ENCODE measurements around the gene TMEM182. TPM values are rescaled to one million over a fixed set of nuclear protein-coding genes. Genes with fewer than 3 reads are reported as not detected.

The TMEM182 gene
- total RNA-seq, 1 donor from 2014 or later, result 5.8 TPM

DNA sequence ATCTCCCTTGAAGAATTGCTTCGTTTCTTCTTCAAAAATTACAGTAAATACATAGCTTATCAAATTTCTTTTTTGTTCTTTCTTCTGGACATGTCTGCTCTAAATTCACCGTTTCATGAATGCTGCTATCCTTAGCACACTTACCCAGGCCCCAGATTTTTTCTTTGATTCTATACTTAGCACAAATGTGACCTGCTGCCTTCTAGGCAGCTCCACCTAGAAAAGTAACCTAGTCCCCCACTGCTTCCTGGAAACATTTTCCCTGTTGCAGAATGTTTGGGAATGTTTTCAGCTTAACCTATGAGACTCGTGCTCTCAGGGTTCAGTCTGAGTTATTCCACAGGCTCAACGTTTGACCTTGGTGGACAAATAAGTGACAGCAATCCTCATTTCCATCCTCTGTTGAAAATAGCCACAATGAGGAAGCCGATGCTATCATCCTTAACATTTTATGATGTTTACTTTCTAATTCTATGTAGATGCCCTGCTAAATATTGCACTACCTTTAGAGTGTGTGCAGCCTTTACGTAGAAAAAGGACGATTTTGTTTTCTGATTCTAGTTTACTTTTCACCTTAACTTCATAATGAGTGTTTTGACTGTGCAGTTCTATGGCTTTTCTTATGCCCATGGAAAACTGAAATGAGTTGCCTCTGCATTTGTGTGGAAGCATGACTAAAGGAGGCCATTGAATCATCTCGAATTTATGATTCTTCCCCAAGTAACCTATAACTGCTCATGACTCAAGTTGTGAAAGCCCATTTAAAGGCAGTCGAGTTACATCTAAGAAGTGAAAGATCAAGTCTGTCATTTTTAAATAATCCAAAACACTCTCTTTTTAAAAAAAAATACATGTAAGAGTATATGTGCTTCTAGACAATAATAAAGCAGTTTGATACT, 47.7 kb downstream of the TMEM182 start:
- Histone ChIP-seq H3K27ac (ENCODE audit: low read depth, low read length) (no peak overlapping the region), H3K4me1 (ENCODE audit: insufficient read depth, low read length) (no peaks in the 10 kb centered on the region), H3K27me3 (ENCODE audit: insufficient read depth, low read length) (no peaks in the 10 kb centered on the region), H3K4me3 (ENCODE audit: insufficient read depth, low read depth, low read length) (no peak overlapping the region), H3K36me3 (ENCODE audit: insufficient read depth, low read length) (no peaks in the 10 kb centered on the region), H4K20me1 (ENCODE audit: insufficient read depth, low read length) (no peaks in the 10 kb centered on the region), H3K4me2 (ENCODE audit: low read length) (no peak overlapping the region), H2AFZ (ENCODE audit: low read depth, low read length) (no peak overlapping the region), H3K79me2 (ENCODE audit: insufficient read depth, low read length) (no peaks in the 10 kb centered on the region), H3K9ac (ENCODE audit: low read length) (no peak overlapping the region), H3K9me3 (ENCODE audit: insufficient read depth, low read depth, low read length) (no peaks in the 10 kb centered on the region)
- no peaks in the 10 kb centered on the region for H3K9me3 Mint-ChIP-seq (ENCODE audit: unreplicated experiment)
- H3K27me3 Mint-ChIP-seq (ENCODE audit: low read depth, unreplicated experiment), result no peaks in the 10 kb centered on the region
- H3K27ac Mint-ChIP-seq (ENCODE audit: unreplicated experiment), result no peak overlapping the region
- H3K4me3 Mint-ChIP-seq (ENCODE audit: unreplicated experiment), result no peak overlapping the region
- H3K36me3 Mint-ChIP-seq (ENCODE audit: low read depth, unreplicated experiment), result no peaks in the 10 kb centered on the region
- TF ChIP-seq, protein P1, sequence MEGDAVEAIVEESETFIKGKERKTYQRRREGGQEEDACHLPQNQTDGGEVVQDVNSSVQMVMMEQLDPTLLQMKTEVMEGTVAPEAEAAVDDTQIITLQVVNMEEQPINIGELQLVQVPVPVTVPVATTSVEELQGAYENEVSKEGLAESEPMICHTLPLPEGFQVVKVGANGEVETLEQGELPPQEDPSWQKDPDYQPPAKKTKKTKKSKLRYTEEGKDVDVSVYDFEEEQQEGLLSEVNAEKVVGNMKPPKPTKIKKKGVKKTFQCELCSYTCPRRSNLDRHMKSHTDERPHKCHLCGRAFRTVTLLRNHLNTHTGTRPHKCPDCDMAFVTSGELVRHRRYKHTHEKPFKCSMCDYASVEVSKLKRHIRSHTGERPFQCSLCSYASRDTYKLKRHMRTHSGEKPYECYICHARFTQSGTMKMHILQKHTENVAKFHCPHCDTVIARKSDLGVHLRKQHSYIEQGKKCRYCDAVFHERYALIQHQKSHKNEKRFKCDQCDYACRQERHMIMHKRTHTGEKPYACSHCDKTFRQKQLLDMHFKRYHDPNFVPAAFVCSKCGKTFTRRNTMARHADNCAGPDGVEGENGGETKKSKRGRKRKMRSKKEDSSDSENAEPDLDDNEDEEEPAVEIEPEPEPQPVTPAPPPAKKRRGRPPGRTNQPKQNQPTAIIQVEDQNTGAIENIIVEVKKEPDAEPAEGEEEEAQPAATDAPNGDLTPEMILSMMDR (IDR thresholded peaks at IDR 0.05; ENCODE audit: insufficient read depth, low read depth, low read length), result no peak
- TF ChIP-seq EZH2 (IDR thresholded peaks at IDR 0.05; ENCODE audit: insufficient read depth, low read length), result no peak
- no peaks in the 10 kb centered on the region for H3K4me1 Mint-ChIP-seq (ENCODE audit: low read depth, unreplicated experiment)
- no peak for DNase-seq (ENCODE audit: low read depth)
- FAIRE-seq, result no peak

DNA sequence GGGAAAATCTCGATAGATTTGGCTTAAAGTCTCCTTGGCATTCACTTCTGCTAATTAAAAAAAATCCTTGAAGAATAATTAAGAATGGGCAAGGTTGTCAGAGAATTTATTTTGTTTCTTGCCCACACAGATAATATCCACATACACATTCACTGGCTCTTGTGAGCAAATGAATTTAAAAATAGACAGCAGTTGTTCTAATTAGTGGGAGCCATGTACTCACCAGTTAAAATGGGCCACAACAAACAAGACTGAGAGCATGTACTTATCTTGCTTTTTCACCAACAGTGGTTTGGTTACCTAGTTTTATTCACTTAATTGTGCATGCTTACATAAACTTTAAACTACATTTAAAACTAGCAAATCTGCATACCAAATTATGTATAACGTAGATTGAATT, 53.5 kb downstream of the TMEM182 start:
- H3K9me3 ChIP-seq (ENCODE audit: insufficient read depth, low read depth, low read length), result no peaks in the 10 kb centered on the region
- TF ChIP-seq, protein P1 (IDR thresholded peaks at IDR 0.05; ENCODE audit: insufficient read depth, low read depth, low read length), result no peak
- no peak for TF ChIP-seq EZH2 (IDR thresholded peaks at IDR 0.05; ENCODE audit: insufficient read depth, low read length)
- Mint-ChIP-seq H3K27ac (ENCODE audit: unreplicated experiment) (no peak overlapping the region), H3K4me1 (ENCODE audit: low read depth, unreplicated experiment) (no peaks in the 10 kb centered on the region), H3K4me3 (ENCODE audit: unreplicated experiment) (no peak overlapping the region), H3K27me3 (ENCODE audit: low read depth, unreplicated experiment) (no peaks in the 10 kb centered on the region), H3K36me3 (ENCODE audit: low read depth, unreplicated experiment) (no peaks in the 10 kb centered on the region), H3K9me3 (ENCODE audit: unreplicated experiment) (no peaks in the 10 kb centered on the region)
- H3K9ac ChIP-seq (ENCODE audit: low read length), result no peak overlapping the region
- no peaks in the 10 kb centered on the region for H3K79me2 ChIP-seq (ENCODE audit: insufficient read depth, low read length)
- H2AFZ ChIP-seq (ENCODE audit: low read depth, low read length), result no peak overlapping the region
- no peaks in the 10 kb centered on the region for H4K20me1 ChIP-seq (ENCODE audit: insufficient read depth, low read length)
- H3K4me3 ChIP-seq (ENCODE audit: insufficient read depth, low read depth, low read length), result no peak overlapping the region
- no peaks in the 10 kb centered on the region for H3K4me1 ChIP-seq (ENCODE audit: insufficient read depth, low read length)
- no peak overlapping the region for H3K4me2 ChIP-seq (ENCODE audit: low read length)
- no peak for DNase-seq (ENCODE audit: low read depth)
- no peak overlapping the region for H3K27ac ChIP-seq (ENCODE audit: low read depth, low read length)
- no peaks in the 10 kb centered on the region for H3K27me3 ChIP-seq (ENCODE audit: insufficient read depth, low read length)
- H3K36me3 ChIP-seq (ENCODE audit: insufficient read depth, low read length), result no peaks in the 10 kb centered on the region
- no peak for FAIRE-seq

DNA sequence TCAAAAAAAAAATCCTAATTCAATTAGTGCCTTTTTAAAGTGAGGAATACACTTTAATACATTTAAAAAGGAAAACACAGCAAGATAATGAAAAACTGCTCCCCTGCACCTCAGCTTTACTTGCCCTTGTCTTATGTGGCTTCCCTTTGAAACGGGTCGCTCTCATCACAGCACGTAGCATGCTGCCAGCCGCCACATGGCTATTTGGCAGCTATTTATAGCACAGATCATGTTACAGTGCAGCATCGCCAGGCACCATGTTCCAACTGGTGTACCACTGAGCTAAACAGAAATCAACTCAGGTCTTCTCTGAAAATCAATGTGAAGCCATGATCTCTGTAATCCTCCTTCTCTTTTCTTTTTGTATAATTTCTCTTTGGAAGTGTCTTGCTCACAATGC, 65.1 kb downstream of the TMEM182 start:
- Histone ChIP-seq H3K9ac (ENCODE audit: low read length) (no peak overlapping the region), H3K27ac (ENCODE audit: low read depth, low read length) (no peak overlapping the region), H4K20me1 (ENCODE audit: insufficient read depth, low read length) (no peaks in the 10 kb centered on the region), H3K27me3 (ENCODE audit: insufficient read depth, low read length) (no peaks in the 10 kb centered on the region), H3K9me3 (ENCODE audit: insufficient read depth, low read depth, low read length) (no peaks in the 10 kb centered on the region), H3K4me1 (ENCODE audit: insufficient read depth, low read length) (no peaks in the 10 kb centered on the region), H3K4me2 (ENCODE audit: low read length) (no peak overlapping the region), H2AFZ (ENCODE audit: low read depth, low read length) (no peak overlapping the region), H3K4me3 (ENCODE audit: insufficient read depth, low read depth, low read length) (no peak overlapping the region), H3K79me2 (ENCODE audit: insufficient read depth, low read length) (no peaks in the 10 kb centered on the region), H3K36me3 (ENCODE audit: insufficient read depth, low read length) (no peaks in the 10 kb centered on the region)
- peaks cover 3% of the 10 kb centered on the region for H3K4me1 Mint-ChIP-seq (ENCODE audit: low read depth, unreplicated experiment)
- H3K36me3 Mint-ChIP-seq (ENCODE audit: low read depth, unreplicated experiment), result no peaks in the 10 kb centered on the region
- no peak for TF ChIP-seq EZH2 (IDR thresholded peaks at IDR 0.05; ENCODE audit: insufficient read depth, low read length)
- TF ChIP-seq, protein P1 (IDR thresholded peaks at IDR 0.05; ENCODE audit: insufficient read depth, low read depth, low read length), result no peak
- DNase-seq (ENCODE audit: low read depth) (peak; percentile 30), FAIRE-seq (no peak)
- no peak overlapping the region for H3K27ac Mint-ChIP-seq (ENCODE audit: unreplicated experiment)
- H3K27me3 Mint-ChIP-seq (ENCODE audit: low read depth, unreplicated experiment), result no peaks in the 10 kb centered on the region
- no peaks in the 10 kb centered on the region for H3K9me3 Mint-ChIP-seq (ENCODE audit: unreplicated experiment)
- no peak overlapping the region for H3K4me3 Mint-ChIP-seq (ENCODE audit: unreplicated experiment)

Data from astrocyte (in vitro differentiated cells and primary cell).